Stimulated activated CD4-positive, alpha-beta T cell treated with anti-CD3 and anti-CD28 coated beads, Interleukin-2, amount 100 ng/mL, for 24 hours (primary cell): ENCODE results near the gene PTPRM.

Experiments
- DNase-seq, 2 donors: peaks; one replicate each; pipeline ENCODE4 v3.0.0-alpha.2; 2020

PTPRM gene

GRCh38 chr18:7871560-7872456, 304.7 kb downstream of the PTPRM start:
- DNase-seq = no peak

GRCh38 chr18:7872569-7872968, 305.5 kb downstream of the PTPRM start:
- no peak for DNase-seq

GRCh38 chr18:7873316-7873715, 306.2 kb downstream of the PTPRM start:
- DNase-seq = no peak

- DNase-seq = no peak
These were observed 309.4 kb downstream of the PTPRM start for GRCh38 chr18:7876354-7877104.

- DNase-seq = no peak
These were observed 310.5 kb downstream of the PTPRM start for GRCh38 chr18:7877609-7878008.

- DNase-seq = no peak
These were observed 311.4 kb downstream of the PTPRM start for GRCh38 chr18:7878265-7879211.

- no peak for DNase-seq
These were observed 312.6 kb downstream of the PTPRM start for GRCh38 chr18:7879717-7880116.

- DNase-seq = no peak
These were observed 318.7 kb downstream of the PTPRM start for GRCh38 chr18:7885865-7886264.

- DNase-seq = no peak
These were observed 319.3 kb downstream of the PTPRM start for GRCh38 chr18:7886436-7886835.

- DNase-seq = no peak
These were observed 322.4 kb downstream of the PTPRM start for GRCh38 chr18:7889515-7889914.

- no peak for DNase-seq
These were observed 323.0 kb downstream of the PTPRM start for GRCh38 chr18:7890075-7890474.

GRCh38 chr18:7892556-7892955, 325.4 kb downstream of the PTPRM start:
- no peak for DNase-seq

- no peak for DNase-seq
These were observed 327.5 kb downstream of the PTPRM start for GRCh38 chr18:7894592-7894991.

GRCh38 chr18:7895346-7895745, 328.2 kb downstream of the PTPRM start:
- DNase-seq = no peak

- DNase-seq = no peak
These were observed 329.0 kb downstream of the PTPRM start for GRCh38 chr18:7896161-7896560.

GRCh38 chr18:7896805-7897518, 329.8 kb downstream of the PTPRM start:
- DNase-seq = no peak

- DNase-seq = no peak
These were observed 331.1 kb downstream of the PTPRM start for GRCh38 chr18:7898181-7898580.

- no peak for DNase-seq
These were observed 332.0 kb downstream of the PTPRM start for GRCh38 chr18:7899078-7899477.

- no peak for DNase-seq
These were observed 333.0 kb downstream of the PTPRM start for GRCh38 chr18:7900091-7900490.

GRCh38 chr18:7901657-7902056, 334.5 kb downstream of the PTPRM start:
- DNase-seq = no peak

- no peak for DNase-seq
These were observed 335.3 kb downstream of the PTPRM start for GRCh38 chr18:7902399-7902839.

- no peak for DNase-seq
These were observed 337.4 kb downstream of the PTPRM start for GRCh38 chr18:7904529-7904928.
